Measurements from ENCODE around the gene RNF11.
A peak's percentile ranks its signal among the peaks of the same experiment; 100 is the strongest.

Gene RNF11

DNA sequence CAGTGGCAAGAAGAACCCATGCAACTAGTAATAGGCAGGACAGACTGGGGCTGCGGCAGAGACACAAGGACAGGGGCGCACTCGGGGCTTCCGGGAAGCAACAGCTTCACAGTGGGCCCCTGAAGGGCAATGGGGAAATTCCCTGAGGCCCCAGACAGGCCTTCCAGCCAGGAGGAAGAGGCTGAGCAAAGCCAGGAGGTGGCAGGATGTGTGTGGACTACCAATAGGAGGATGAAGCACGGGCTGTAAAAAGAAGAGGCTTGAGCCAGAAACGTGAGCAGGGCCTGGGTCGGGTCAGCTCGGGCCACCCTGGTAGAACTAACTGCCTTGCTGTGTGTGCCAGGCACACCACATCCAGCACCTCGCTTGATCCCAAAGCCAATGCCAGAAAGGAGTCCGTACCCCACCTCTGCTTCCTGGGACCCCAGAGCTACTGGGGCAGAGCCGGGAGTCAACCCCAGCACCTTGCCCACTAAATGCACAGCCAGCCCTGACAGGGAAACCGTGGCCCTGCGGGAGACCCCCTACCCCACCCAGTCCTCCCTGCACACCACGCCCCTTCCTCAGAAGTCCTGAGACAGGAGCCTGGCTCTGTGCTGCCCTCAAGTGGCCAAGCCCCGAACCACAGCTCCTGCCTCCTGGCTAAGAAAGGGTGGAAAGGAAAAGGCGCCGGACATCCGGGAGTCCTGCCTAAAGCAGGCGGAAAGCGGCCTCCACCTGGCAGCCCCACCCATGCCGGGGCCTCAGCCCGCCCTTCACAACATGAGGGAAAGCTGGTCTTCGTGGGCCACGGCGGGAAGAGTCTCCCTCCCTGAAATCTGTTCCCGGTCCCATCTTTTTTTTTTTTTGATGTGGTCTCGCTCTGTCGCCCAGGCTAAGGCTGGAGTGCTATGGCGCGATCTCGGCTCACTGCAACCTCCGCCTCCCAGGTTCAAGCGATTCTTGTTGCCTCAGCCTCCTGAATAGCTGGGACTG is 60.6 kb downstream of the RNF11 start:
- no peak overlapping the region for H3K4me3 ChIP-seq (ENCODE audit: low read depth, low read length)
- peak overlapping the region; percentile 49 for H3K27ac ChIP-seq
- DNase-seq, result peak; percentile 90

DNA sequence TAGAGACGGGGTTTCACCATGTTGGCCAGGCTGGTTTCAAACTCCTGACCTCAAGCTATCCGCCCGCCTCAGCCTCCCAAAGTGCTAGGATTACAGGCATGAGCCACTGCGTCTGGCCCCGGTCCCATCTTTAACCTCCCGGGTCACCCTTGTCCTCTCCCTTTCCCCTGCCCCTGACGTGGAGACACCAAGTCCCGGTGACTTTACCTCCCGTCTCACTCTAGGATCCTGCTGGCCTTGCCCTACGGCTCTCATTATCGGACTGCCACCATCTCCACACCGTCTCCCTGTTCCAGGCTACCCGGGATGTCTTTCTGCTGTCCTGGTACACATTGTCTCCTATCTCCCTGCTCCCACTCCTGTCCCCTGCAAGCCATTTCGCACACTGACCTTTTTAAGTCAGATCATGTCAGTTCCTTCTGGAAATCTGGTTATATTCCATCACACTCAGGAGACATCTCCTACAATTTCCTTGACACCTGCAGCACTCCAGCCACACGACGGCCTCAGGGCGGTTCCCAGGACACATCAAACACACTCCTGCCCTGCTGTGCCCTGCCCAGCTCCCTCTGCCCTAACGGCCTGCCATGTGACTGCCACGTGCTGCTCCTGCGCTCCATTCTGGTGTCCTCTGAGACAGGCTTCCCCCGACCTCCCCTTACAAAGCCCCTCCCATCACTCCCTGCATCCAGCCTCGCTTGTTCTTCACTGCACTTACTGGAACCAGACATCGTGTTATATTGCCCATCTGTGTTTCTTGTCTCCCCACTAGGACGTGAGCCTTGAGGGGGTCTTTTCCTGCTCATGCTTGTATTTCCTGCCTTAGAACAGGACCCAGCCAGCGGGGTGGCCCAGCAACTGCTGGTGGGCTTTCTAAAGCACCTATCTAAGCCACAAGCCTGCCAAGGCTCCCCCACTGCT is 61.6 kb downstream of the RNF11 start:
- Histone ChIP-seq H3K36me3 (peaks cover 13% of the 10 kb centered on the region), H3K9me3 (ENCODE audit: severe bottlenecking) (peaks cover 10% of the 10 kb centered on the region), H3K4me3 (ENCODE audit: low read depth, low read length) (no peak overlapping the region), H3K27me3 (ENCODE audit: insufficient read depth, low read depth, severe bottlenecking) (no peaks in the 10 kb centered on the region), H3K27ac (peak overlapping the region; percentile 49)
- DNase-seq, result no peak
- TF ChIP-seq, protein P1, sequence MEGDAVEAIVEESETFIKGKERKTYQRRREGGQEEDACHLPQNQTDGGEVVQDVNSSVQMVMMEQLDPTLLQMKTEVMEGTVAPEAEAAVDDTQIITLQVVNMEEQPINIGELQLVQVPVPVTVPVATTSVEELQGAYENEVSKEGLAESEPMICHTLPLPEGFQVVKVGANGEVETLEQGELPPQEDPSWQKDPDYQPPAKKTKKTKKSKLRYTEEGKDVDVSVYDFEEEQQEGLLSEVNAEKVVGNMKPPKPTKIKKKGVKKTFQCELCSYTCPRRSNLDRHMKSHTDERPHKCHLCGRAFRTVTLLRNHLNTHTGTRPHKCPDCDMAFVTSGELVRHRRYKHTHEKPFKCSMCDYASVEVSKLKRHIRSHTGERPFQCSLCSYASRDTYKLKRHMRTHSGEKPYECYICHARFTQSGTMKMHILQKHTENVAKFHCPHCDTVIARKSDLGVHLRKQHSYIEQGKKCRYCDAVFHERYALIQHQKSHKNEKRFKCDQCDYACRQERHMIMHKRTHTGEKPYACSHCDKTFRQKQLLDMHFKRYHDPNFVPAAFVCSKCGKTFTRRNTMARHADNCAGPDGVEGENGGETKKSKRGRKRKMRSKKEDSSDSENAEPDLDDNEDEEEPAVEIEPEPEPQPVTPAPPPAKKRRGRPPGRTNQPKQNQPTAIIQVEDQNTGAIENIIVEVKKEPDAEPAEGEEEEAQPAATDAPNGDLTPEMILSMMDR (IDR thresholded peaks at IDR 0.05; ENCODE audit: low read depth, low read length), result no peak

More for the DNA sequence above, 60.6 kb downstream of the RNF11 start:
- peaks cover 13% of the 10 kb centered on the region for H3K36me3 ChIP-seq
- TF ChIP-seq, protein P1 (IDR thresholded peaks at IDR 0.05; ENCODE audit: low read depth, low read length), result peak; percentile 92
- H3K27me3 ChIP-seq (ENCODE audit: insufficient read depth, low read depth, severe bottlenecking), result no peaks in the 10 kb centered on the region
- peaks cover 10% of the 10 kb centered on the region for H3K9me3 ChIP-seq (ENCODE audit: severe bottlenecking)

DNA sequence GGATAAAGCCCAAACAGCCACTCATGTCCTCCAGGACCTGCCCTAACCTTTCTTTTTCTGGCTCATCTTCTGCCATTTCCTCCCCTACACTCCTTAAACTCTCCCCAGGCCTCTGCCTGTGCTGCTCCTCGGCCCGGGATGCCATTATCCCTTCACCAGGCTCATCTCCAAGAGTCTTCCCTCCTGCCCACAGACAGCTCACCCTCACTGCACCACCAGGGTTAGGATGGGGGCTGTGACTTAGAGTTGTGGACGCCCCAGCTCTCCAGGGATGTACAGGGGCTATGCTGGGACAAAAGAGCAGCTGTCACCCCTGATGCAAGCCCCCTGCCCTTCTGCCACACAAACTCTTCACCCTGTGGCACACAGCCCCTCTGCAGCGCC is 62.2 kb downstream of the RNF11 start:
- Histone ChIP-seq H3K9me3 (ENCODE audit: severe bottlenecking) (peaks cover 10% of the 10 kb centered on the region), H3K4me3 (ENCODE audit: low read depth, low read length) (no peak overlapping the region), H3K27ac (no peak overlapping the region), H3K27me3 (ENCODE audit: insufficient read depth, low read depth, severe bottlenecking) (no peaks in the 10 kb centered on the region), H3K36me3 (peaks cover 13% of the 10 kb centered on the region)
- TF ChIP-seq, protein P1 (IDR thresholded peaks at IDR 0.05; ENCODE audit: low read depth, low read length), result no peak
- no peak for DNase-seq

DNA sequence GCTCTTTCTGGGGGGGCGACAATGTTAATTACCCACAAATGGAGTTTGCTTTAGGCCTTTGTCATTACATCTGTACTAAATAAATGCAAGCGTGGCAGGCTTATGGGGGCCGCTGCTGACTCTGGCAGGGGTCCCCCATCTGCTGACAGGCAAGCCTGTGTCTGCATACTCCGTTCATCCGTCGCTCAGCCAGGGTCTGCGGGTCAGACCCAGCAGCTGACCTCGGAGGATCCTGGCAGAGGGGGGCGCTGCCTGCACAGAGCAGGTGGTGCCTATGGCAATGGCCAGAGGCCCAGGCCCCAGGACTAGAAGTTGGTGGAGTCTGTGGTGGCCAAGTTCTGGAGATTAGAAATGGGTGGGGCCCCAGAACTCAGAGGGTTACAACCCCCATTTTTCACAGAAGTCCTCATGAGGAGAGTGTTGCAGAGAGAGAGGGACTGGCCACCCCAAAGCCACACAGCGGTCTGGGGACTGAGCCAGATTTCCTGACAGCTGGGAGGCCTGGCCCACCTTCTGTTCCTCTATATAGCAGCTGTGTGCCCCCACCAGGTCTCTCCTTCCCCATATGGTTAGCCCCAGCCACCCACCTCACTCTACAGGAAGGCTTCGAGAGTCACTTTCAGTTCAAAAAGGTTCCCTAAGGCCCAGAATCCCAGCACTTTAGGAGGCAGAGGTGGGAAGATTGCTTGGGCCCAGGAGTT is 63.3 kb downstream of the RNF11 start:
- peaks cover 13% of the 10 kb centered on the region for H3K36me3 ChIP-seq
- DNase-seq, result no peak
- TF ChIP-seq, protein P1 (IDR thresholded peaks at IDR 0.05; ENCODE audit: low read depth, low read length), result no peak
- peaks cover 10% of the 10 kb centered on the region for H3K9me3 ChIP-seq (ENCODE audit: severe bottlenecking)
- H3K27ac ChIP-seq, result peak overlapping the region; percentile 64
- H3K4me3 ChIP-seq (ENCODE audit: low read depth, low read length), result no peak overlapping the region
- H3K27me3 ChIP-seq (ENCODE audit: insufficient read depth, low read depth, severe bottlenecking), result no peaks in the 10 kb centered on the region

DNA sequence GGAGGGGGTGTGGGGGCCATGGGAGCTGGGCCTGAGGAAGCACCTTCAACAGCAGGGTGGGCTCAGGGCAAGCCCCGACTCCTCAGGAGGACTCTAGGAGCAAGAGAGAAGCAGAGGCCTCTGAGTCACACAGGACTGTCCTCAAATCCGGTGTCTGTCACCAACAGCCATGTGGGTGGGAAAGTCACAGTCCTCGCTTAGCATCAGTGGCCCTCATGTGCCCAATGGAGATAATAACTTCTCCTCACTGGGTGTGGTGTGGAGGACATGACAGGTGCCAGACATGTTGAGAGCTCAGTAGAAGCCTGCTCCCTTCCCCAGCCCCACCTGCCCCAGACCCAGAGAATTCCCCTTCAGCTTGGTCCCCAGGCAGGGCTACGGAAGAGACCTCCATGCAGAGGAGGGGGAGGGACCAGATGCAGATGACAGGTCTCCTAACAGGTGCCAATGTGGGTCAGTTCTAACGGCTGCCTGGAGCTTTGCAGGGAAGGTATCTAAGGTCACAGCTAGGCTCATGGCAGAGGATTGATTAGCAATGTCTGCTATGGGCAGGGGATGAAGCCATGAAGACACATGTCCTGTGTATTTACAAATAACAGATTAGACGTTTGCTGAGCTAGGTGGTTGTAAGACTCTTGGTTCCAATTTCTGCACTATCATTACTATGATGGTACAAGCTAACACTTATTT is 64.1 kb downstream of the RNF11 start:
- H3K36me3 ChIP-seq, result peaks cover 13% of the 10 kb centered on the region
- H3K27me3 ChIP-seq (ENCODE audit: insufficient read depth, low read depth, severe bottlenecking), result no peaks in the 10 kb centered on the region
- H3K27ac ChIP-seq, result peak overlapping the region; percentile 64
- H3K9me3 ChIP-seq (ENCODE audit: severe bottlenecking), result peaks cover 10% of the 10 kb centered on the region
- peak; percentile 62 for DNase-seq
- TF ChIP-seq, protein P1 (IDR thresholded peaks at IDR 0.05; ENCODE audit: low read depth, low read length), result no peak
- H3K4me3 ChIP-seq (ENCODE audit: low read depth, low read length), result no peak overlapping the region

All from WERI-Rb-1 (cell line).